GM18505 (cell line): ENCODE measurements around the gene VWF.

ENCODE experiments used
- ATAC-seq: cut with Tn5 transposase; IDR thresholded peaks from one replicate; pipeline ENCODE4 v1.9.1; 2021; ENCODE audit not compliant: unreplicated experiment
- POLR2A ChIP-seq: IDR thresholded peaks from 4 replicates; pipeline ENCODE4 v1.6.1; 2011; ENCODE audit warnings: borderline replicate concordance; ENCODE audit not compliant: insufficient read depth, insufficient read length; ENCODE audit errors: extremely low read depth

VWF gene

DNA sequence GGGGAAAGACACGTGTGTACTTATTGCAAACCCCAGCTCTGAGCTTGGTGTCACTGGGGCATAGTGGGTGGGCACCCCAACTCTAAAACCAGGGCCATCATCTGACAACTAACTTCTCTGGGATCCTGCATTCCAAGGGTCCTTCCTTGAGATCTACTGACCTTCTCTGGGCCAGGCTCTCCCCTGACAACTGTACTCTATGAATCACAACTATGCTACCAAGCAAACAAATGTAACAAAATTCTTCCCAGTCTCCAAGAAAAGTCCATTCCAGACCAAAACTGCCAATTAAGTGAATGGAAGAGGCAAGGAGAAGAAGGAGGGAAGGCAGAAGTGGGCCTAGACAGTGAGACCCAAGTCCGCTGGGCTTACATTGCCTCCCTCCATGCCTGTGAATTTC is 38.2 kb downstream of the VWF start:
- no peak for ATAC-seq
- no peak for TF ChIP-seq POLR2A

DNA sequence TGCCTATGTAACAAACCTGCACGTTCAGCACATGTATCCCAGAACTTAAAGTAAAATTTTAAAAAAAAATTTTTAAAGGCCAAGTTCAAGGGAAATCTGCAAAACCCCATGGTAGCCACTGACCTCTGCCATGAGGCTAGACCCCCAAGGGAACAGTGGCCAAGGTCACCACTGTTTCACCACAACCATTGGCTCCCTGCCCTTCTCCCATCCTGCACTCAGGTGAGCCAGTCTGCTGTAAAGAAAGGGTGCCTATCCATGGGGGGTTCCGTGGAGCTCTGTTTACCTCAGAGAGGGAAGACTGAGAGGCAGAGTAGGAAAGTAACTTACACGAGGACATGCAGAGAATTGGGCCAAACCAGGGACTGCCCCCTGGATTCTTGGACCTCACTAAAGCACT is 38.6 kb downstream of the VWF start:
- TF ChIP-seq POLR2A = no peak
- no peak for ATAC-seq

DNA sequence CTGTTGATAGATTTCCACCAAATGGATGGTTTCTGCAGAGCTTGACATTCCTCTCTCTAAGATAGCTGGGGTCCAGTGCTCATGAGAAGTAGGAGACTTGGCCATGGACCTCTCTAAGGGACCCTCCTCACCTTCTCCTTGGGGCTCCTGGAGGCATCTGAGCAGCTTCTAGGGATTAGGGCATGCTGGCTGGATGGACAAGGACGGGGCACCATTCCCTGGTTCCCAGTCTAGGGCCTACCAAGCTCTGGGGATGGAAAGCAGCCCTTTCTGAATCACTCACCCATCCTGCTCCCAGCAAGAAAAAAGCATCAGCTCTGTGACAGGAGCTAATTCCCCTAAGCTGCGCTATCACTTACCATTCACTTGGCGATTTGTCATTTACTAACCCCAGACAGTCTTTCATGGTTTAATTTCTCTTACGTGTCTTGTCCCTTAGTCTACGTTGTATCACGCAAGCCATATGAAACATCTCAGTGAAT is 39.5 kb downstream of the VWF start:
- no peak for TF ChIP-seq POLR2A
- no peak for ATAC-seq

DNA sequence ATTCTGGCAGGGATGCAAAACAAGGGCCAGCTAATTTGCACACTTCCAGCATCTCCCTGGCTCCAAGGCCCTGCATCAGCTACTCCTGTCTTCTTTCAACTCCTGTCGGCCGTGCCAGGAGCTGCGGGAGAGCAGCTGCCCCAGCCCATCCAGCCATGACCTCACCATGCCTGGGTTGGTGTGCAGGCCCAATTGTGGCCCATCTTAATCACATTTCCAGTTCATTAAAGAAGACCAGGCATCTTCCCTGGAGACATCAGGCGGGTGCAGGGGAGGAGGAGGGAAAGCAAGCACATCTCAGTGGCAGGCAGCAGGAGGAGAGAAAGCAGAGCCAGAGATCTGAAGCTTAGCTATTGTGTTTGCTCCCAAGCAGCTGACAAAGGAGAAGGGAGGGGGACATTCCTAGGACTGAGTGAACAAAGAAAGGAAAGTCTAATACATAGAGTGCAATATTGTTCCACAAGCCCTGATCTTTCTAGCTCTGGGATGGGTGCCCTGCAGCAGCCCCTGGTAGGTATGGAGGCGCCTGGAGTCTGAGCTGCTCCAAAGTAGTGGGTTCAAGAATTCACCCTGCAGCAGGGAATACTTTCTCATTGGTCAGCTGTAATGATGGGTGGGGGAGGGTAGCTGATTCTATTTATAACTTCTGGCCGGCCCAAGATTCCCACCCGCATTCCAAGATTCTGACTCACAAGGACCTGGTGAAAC is 40.1 kb downstream of the VWF start:
- ATAC-seq = no peak
- TF ChIP-seq POLR2A = no peak

DNA sequence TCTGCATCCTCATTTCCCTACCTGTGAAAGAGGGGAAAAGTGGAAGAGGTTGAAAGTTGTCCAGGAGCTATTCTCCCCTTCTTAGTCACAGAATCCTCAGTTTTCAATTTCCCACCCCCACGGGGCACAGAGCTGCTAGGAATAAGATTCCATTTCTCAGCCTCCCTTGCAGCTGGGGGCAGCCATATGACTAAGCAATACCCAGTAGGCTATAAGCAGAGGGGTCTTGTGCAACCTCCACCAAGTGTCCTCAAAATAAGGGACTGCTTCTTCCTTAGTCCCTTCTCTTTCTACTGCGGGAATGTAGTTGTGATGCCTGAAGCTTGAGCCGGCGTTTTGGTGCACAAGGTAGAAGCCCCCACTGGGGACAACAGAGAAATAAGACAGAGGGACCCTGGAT is 40.9 kb downstream of the VWF start:
- no peak for TF ChIP-seq POLR2A
- ATAC-seq = no peak

DNA sequence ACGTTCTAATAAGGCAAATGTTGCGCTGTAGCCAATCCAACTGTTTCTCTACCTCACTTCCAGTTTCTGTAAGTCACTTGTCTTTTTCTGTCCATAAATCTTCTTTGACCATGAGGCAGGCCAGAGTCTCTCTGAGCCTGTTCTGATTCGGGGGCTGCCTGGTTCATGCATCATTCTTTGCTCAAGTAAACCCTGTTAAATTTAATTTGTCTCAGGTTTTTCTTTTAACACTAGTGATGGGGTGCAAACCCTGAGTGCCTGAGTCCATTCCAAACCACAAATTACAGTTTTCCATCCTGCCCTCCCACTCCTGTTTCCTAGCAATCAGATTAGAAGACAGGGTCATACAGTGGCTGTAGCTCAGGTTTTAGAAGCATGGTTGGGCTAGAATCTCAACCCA is 41.9 kb downstream of the VWF start:
- ATAC-seq = no peak
- TF ChIP-seq POLR2A = no peak

DNA sequence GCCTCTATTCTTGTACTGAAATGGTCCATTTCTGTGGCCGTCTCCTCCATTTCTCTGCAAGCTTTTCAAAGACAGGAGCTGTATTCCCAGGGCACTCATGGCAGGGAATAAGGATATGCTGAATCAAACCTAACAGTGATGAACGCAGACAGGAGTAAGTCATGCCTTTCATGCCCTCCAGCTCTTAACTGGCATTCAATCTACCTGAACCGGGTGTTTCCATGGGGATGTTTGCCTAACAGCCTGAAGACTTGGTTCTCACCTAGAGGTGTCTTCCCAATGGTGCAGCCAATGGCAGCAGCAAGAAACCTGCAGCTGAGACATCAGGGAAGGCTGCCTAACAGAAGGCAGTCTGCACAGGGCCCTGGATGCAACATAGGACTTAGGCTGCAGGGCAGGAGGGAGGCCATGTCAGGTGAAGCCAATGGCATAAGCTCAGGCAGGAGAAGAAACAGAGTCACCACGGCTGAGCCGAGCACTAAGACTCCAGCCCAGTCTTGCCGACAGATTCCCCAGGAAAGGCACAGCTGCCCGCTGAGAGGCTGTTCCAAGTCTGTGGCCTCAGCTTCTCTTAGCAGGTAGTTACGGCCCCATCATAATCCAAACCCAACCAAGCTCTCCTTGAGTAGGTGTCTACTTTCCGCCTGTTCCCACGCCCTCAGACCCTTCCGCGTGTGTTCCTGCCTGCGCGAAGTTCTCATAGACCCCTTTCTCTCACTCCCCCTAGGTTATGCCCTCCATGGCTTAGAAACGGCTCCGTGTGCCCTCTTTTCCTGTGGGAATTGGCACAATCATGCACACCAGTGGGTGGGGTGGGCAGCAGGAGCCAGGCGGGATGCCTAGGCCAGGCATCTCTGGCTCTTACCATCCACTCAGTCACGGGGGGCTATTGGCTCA is 44.1 kb downstream of the VWF start:
- no peak for TF ChIP-seq POLR2A
- no peak for ATAC-seq

DNA sequence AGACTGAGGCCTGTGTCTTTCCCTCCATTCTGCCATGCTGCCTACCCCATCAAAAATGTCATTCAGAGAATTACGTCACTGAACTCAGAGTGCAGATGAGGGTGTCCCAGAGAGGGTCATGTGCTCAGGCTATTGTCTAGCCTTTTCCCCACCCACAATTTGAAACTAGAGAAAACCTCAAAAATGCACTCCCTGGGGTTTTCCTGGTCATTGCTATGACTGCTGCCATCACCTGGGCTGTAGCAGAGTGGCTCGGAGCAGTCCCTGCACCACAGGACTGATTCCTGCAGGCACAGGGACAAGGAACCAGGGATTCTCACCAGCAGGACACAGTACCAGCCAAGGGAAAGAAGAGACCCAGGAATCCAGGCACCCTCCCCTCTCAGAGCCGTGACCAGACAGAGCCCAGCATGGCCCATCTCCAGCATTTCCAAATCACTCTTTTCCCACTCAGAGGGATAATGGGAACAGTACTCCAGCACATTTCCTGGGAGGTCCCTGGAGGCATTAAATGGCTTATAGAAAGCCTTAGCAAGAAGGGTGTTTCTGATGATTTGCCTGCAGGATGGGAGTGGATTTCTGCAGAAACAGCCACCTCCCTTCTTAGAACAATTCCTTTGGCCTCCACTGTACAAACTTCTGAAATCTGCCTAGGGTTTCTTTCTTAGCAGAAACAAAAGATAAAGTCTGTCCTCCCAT is 45.9 kb downstream of the VWF start:
- no peak for ATAC-seq
- TF ChIP-seq POLR2A = no peak

DNA sequence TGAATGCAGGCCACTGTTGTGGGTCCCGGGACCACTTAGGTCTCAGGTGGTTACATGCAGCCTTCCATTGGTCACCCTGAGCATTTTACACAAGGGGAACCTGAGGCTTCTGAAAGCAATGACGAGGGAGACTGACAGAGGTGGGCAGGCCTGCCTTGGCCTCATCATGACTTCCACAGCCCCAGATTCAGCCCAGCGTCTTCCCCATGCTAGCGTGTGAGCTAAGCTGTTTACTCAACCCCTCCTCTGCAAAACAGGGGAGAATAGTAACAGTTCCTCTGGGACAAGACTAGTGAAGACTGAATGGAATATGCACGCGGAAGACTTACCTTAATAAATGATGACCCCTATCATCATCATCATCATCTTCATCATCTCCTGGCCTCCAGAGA is 46.8 kb downstream of the VWF start:
- no peak for TF ChIP-seq POLR2A
- no peak for ATAC-seq

DNA sequence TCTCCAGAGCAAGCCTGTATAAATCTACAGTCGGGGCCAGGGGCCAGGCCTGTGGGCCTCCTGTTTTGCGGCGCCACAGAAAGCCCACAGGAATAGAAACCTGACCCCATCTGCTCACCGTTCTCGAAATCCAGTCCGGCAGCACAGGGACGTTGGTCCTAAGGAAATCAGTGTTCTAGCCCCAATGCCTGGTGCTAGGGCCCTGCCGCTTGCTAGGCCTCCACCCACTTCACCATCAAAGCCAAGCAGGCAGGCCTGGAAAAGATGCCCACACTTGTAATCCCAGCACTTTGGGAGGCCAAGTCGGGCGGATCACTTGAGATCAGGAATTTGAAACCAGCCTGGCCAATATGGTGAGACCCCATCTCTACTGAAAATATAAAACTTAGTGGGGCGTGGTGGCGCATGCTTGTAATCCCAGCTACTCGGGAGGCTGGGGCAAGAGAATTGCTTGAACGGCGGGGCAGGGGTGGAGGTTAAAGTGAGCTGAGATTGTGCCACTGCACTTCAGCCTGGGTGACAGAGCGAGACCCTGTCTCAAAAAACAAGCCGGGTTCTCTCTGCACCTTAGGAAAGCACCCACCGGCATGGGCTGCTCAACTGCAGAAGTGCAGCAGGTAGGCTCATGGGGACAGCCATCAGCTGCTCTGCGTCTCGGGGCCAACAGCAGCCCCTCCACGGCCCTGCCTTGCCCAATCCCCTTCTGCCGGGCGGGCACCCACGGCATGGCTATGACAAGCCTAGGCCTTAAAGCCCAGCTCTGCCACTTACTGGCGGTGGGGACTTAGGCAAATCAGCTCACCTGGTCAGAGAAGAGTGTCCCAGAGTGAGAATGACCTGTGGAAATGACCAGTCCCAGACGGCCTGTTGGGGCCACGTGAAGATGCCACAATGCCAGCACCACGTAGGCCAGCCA is 47.4 kb downstream of the VWF start:
- no peak for ATAC-seq
- TF ChIP-seq POLR2A = no peak

DNA sequence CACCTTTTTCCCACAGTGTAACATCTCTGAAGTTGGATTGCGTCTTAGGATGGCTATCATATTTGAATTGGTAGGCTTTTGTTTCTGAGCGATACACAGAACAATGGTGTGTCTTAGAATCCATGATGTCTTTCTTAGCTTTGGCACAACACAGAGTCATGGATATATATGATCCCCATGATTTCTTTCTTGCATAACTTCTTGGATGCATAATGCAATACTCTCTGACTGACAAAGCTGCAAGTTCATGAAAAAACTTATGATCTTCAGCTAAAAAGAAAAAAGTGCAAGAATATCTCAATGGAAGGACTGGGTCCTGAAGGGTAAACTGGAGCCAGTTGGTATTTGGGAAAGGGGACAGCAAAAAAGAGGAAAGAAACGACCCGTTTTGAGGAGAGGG is 48.1 kb downstream of the VWF start:
- TF ChIP-seq POLR2A = no peak
- no peak for ATAC-seq

DNA sequence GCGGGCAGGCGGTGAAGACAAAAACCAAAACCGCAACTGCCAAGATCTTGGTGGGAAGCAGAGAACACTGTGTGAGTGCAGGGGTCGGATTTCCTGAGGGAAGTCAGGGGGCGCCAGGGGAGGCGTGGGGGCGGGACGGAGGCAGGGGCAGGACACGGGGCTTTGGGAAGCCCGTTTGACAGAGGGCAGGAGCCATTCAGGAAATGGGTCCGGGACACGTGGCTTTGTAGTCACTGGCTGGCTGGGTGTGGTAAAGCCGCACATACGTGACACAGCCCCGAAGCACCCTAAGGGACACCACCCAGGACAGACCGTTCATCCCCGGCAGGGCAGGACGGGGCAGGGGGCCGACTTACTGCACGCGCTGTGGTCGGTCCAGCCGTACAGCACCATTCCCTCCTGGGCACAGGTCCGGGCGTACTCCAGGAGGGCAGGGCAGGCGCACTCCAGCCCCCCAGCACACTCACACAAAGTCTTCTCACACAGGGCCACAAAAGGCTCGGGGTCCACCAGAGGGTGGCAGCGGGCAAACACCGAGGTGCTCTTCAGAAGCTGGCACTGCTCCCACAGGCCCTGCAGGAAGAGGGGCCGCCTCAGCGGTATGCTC is 49.4 kb downstream of the VWF start:
- no peak for TF ChIP-seq POLR2A
- ATAC-seq = no peak
